Activated CD8-positive, alpha-beta memory T cell treated with anti-CD3 and anti-CD28 coated beads for 36 hours (primary cell): ENCODE results near the gene AKAP6. TPM values are rescaled to one million over a fixed set of nuclear protein-coding genes. Genes with fewer than 3 reads are reported as not detected.

ENCODE experiments used
- CTCF ChIA-PET: fragments of 350-600 bp; sonication (Branson Sonifier 250); formaldehyde crosslinking; loops from one replicate; lab custom pipeline; 2021; ENCODE audit warnings: antibody characterized with exemption; lab: Charles Lee
- POLR2A ChIA-PET: fragments of 350-600 bp; sonication (Branson Sonifier 250); formaldehyde crosslinking; loops from one replicate; lab custom pipeline; 2021; ENCODE audit warnings: antibody characterized with exemption; lab: Charles Lee
- total RNA-seq, 2 experiments: library from RNA; stranded (reverse); gene quantifications; one replicate each; pipeline ENCODE4 v1.2.3, GENCODE V29; 2021

AKAP6 gene
- total RNA-seq, 2 experiments from 2014 or later: 0.65 to 1.3 TPM

DNA sequence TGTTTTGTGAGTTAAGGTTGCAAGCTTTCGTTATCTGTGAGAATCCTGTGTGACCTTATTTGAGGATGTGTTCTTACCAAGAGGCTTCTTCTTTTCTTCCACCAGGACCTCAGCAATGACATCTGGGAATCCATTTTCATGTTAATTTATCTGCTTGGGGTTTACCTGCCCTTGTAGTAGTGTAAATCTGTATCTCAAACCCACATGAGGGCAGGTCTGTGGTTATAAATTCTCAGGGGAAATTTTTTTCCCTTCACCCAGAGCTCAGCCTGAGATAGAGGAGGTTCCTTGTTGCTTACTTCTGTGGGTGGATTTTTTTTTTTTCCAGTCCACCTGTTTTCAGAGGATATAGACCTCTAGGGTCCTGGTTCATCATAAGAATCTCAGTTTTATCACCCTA is 70.8 kb downstream of the AKAP6 start:
- CTCF ChIA-PET: no interaction called here
- POLR2A ChIA-PET: no interaction called here

DNA sequence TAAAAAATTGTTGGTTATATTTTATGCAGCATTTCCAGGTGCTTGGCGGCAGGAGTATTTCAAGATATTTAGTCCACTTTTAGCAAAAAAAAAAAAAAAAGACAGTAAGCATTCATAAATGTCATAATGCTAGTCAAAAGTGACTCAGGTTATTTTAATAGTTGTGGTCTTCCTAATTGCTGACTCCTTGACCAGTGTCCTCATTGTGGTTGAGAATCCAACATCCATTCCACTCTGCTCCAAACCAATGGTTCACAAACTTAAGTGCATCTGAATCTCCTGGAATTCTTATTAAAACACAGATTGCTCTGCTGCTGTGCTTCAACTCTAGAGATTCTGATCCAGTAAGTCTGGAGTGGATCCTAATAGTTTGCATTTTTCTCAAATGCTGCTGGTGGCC is 71.4 kb downstream of the AKAP6 start:
- ChIA-PET POLR2A (no interaction called here), CTCF (no interaction called here)

DNA sequence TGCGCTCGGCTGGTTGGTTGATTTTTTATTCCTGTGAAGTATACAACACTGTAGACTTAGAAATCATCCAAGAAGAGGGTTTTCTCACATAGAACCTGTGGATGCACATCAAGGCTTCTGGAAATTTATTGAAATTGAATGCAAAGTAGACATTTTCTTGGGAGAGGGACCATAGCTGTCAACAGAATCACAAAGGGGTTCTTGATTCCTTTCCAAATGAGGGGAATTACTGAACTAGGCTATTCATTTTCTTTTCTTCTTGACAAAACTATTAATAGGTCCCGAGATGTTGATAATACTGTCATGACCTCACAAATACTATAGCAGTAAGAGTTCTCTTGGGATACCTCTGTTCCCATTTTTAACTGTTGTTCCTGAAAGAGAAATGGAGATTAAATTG is 73.9 kb downstream of the AKAP6 start:
- POLR2A ChIA-PET: no interaction called here
- CTCF ChIA-PET: interaction anchor here (0.6 kb wide), 1 partner anchor 119 kb away, joined by 3 read pairs; no protein-coding TSS in a partner anchor

DNA sequence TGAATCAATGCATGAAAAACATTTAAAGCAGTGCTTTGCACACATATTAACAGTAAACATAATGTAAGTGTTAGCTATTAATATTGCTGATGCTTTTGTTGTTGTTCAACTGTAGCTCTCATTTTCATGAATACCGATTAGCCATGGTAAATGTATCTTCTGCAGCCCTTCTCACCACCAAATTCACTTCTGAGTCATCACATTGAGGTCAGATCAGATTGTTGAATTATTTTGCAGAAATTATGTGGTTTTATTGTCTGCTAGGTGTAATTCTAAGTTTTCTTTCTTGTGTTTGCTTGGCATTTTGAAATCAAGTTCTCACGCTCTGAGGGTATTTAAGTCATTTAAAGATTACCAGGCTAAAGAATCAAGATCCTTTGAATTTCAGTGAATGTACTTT is 74.6 kb downstream of the AKAP6 start:
- CTCF ChIA-PET: no interaction called here
- POLR2A ChIA-PET: no interaction called here

DNA sequence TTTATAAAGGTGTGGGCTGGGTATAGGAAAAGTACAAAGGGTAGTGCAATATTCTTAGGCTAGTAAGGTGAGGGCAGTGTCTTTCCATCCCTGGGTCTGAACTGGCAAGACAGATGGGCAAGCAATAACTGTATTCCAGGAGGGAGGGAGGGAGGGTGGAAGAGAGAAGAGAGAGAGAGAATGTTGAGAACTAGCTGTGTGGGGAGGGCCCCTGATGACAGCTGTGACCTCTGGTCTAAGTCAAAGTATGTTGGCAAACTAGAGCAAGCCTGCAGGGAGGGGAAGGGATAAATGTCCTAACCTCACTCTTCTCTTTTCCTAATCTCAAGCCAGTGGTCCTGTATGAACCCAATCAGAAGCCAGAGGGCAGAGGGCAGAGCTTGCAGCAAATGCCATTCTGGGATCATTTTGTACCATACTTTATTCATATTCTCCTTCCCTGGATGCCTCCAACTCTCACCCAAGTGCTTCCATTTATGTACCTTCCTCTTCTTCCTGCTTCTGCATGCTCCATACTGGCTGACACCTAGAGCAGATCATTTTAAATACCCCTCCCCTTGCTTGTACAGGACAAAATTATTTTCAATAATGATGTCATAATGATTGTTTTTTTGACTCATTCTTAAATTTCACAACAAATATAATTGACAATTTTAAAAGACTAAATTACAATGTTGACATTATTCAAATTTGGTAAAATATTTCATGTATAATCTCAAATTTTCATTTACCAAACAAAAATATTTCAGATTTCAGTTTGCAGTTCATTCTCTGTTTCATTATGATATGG is 75.9 kb downstream of the AKAP6 start:
- POLR2A ChIA-PET: no interaction called here
- CTCF ChIA-PET: no interaction called here

DNA sequence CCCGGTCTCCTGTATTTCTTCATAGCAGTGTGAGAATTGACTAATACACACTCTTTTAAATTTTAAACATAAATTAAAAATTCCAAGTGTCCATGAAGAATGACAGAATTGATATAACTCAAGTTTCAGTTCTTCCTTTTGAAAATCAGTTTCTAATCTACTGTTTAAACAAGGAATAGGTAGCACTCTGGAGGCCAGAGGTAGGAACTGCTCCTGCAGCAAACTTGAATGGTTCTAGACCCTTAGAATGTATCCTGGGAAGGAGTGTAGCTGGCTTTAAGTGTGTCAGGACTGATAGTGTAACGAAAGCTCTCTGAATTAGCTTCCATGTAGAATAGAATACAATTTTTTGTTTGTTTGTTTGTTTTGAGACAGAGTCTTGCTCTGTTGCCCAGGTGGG is 76.8 kb downstream of the AKAP6 start:
- ChIA-PET CTCF (no interaction called here), POLR2A (no interaction called here)

DNA sequence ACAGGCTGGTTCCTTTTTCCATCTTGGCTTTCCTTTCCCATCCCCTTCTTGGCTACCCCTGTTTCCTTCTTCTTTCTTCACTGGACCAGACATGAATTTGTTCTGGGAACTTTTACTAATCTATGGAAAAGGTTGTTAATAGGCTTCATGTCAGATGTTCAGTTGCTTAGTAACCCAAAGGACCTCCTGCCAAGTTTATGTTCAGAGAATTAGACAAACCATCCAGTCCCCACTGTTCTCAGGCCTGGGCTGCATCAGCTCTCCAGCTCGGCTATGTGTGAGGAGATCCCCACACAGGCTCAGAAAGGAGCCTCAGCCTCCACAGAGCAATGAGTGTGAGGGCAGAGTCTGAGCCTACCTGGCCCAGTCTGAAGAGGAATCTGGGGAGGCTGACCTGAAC is 78.0 kb downstream of the AKAP6 start:
- ChIA-PET CTCF (no interaction called here), POLR2A (no interaction called here)

DNA sequence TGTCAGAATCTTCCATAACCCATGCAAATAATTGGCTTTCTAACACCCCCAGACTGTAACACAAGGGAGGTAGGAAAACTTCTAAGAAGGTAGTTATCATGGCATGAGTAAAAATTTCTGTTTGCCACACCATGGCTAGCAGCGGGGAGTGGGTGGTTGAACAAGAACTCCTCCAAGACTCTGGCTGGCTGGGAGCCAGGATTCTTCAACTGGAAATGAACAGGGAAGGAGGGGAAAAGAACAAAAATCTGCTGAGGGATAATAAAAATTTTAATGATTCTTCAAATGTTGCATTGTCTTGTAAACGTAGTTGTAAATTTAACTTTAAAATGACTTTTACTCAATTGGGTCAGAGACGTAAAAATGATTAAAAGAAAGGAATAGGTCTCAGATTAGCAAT is 78.9 kb downstream of the AKAP6 start:
- CTCF ChIA-PET: no interaction called here
- POLR2A ChIA-PET: no interaction called here

DNA sequence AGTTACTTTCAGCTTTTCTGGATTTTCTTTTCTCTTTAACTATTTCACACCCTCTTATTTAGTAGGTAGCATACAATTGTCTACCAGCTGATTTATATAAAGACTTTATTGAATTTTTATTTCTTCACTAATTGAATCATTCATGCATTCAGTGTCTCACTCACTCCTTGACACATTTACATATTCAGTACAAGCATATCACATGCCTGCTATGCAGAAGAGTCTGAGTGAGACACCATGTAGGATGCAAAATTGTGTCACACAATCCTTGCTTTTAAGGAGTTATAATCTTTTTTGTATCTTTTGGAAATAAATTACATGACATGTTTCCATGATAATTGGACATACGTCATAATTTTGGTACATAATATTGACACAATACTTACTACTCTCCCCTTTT is 83.0 kb downstream of the AKAP6 start:
- POLR2A ChIA-PET: no interaction called here
- CTCF ChIA-PET: no interaction called here

DNA sequence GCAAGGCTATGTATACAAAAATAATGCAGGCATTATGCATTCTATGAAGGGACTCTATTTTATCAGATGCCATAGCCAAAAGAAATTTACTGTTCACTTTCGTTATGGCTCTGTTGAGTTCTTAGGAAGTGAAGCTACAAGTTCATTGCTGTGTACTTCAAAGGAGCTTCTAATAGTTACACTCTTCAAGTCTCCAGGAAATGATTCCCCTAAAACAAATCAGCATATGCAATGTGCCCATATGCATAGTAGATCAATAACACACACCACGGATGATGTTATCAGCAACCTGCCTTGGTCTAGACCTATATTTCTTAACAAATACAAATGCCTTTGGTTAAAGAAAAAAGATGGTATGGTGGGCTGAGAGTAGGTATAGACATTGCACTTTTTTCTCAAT is 83.4 kb downstream of the AKAP6 start:
- POLR2A ChIA-PET: no interaction called here

DNA sequence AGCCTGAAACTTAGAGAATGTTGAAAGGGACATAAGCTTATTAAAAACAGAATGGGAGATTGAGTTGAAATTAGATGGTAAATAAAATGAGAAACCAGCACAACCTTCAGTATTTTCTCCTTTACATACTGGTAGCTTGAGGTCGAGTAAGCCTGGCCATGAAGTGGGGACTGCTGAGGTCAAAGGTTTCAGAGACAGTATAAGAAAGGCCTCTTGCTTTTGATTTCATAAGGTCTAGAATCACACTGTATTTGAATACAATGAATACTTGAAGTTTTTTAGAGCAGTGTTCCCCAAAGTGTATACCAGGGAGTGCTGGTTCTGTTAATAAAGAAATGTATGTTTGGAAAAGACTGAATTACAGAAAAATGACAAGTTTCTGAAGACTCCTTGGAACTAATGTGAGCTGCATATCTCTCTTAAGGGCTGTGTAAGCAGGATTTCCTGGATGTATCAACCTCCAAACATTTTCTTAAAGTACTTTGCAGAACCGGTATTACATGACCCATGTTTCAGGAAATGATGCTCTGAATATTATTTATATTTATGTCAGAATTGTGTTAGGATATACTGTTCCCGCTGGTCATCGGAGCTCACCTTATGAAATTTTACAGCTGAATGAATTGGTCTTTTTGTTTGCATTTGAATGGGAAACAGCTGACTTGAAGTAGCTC is 85.0 kb downstream of the AKAP6 start:
- CTCF ChIA-PET: no interaction called here
- POLR2A ChIA-PET: no interaction called here

More for the DNA sequence above, 83.4 kb downstream of the AKAP6 start:
- CTCF ChIA-PET: no interaction called here

DNA sequence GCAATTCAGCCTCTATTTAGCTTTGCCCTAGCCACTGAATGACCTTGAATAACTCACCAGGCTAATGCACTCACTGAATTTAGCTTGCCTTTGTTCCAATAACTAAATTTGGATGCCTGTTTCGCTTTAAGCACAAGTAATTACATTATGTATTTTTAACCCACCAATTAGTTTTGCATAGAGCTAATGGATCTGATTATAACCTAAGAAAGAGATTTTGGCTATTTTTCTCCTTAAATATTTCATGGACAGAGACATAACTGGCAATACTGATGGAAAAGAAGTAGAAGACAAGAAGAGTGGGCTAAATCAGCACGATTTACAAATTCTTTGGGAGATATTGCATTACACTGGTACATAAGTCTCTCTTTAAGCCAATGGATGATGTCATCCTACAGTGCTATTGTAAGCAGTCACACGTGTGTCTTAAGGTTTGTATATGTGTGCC is 85.7 kb downstream of the AKAP6 start:
- POLR2A ChIA-PET: no interaction called here

DNA sequence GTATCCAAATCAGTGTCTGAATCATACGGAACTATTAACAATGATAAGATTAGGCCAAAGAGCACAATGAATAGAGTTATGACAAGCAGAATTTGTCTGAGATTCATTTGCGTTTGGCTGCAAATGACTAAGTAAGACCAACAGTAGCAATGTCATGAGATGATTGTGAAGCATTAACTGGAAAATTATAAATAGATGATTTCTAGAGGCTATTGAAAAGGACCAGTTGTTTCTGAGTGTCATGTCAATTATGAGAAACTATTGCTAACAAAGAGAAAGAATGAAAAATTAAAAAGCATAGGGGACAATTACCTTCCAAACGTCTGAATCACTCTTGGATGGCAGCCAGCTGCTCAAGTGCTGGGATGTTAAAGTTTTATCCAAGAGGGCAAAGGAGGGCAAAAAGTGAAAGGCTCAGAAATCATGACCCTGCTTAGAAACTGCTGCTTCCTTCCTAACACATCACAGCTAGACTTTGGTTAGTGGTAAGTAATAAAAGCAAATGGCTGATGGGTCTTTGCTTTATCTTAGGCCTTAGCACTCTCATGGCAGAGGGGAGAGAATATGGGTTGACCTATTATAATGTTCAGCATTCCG is 89.0 kb downstream of the AKAP6 start:
- CTCF ChIA-PET: no interaction called here
- POLR2A ChIA-PET: no interaction called here

More for the DNA sequence above, 85.7 kb downstream of the AKAP6 start:
- CTCF ChIA-PET: no interaction called here

DNA sequence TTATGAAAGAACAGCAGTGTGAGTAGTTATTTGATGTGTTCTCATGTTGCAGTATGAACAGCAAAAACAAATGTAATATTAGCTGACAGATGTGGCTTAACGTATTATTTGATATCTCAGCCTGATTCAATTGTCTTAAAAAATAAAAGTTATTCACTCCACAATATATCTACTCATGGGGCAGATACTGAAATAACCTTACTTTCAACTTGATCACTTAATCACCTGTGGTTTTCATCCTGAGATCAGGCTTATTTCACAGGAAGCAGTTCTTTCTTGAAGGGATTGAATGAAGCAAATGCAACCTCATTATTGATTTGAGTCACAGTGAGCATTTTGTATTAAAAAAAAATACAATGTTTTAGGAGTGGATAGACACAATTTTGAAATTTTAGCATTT is 90.3 kb downstream of the AKAP6 start:
- CTCF ChIA-PET: no interaction called here
- POLR2A ChIA-PET: no interaction called here

DNA sequence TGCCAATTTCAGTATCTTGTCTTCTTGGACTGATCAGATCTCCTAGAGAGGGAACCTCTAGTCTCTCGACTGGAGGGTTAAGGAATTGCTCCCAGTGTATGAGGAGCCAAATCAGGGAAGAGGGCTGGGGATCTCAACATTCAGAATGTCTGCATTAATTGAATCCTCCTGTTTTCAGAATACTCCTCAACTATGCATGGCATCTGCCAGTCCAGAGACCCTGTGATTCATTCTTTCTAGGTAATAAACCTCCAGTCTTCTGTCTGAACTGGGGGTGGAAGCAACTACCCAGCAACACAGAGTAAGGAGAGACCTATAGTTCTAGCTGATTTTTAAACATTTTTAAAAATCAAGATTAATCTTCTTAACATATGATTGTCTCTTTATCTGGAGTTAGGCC is 92.7 kb downstream of the AKAP6 start:
- CTCF ChIA-PET: no interaction called here

DNA sequence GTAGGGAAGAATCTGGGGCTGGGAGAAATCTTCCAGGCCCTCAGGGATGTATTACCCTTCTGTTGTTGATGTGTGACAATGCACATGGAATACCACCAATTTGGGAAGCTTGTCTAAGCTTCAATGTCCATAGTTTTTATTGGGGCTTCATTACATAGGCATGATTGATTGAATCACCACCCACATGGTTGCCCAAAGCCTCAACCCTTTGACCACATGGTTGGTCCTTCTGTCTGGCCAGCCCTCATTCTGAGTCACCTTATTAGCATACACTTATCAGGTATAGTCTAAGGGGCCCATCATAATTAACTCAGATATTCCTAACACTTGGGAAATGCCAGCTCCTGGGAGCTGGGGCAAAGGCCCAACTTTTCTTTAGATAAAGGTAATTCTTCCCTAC is 93.3 kb downstream of the AKAP6 start:
- POLR2A ChIA-PET: no interaction called here

More for the DNA sequence above, 92.7 kb downstream of the AKAP6 start:
- POLR2A ChIA-PET: no interaction called here

DNA sequence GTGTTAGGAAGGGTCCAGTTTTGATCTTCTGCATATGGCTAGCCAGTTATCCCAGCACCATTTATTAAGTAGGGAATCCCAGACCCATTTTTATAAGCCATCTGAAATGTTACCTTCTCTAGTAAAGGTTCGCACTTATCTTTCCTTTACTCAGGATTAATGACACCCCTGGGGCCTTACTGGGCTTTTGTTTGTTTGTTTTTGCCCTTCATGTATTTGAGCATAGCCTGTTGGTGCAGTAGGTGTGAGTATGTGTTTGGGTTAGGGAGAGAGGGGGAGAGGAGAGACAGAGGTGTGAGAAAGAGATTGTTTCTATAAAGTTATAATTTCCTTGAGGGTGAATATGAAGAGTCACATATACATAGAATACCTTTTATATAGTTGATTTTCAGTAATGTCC is 96.9 kb downstream of the AKAP6 start:
- POLR2A ChIA-PET: no interaction called here
- CTCF ChIA-PET: no interaction called here

More for the DNA sequence above, 93.3 kb downstream of the AKAP6 start:
- CTCF ChIA-PET: no interaction called here

DNA sequence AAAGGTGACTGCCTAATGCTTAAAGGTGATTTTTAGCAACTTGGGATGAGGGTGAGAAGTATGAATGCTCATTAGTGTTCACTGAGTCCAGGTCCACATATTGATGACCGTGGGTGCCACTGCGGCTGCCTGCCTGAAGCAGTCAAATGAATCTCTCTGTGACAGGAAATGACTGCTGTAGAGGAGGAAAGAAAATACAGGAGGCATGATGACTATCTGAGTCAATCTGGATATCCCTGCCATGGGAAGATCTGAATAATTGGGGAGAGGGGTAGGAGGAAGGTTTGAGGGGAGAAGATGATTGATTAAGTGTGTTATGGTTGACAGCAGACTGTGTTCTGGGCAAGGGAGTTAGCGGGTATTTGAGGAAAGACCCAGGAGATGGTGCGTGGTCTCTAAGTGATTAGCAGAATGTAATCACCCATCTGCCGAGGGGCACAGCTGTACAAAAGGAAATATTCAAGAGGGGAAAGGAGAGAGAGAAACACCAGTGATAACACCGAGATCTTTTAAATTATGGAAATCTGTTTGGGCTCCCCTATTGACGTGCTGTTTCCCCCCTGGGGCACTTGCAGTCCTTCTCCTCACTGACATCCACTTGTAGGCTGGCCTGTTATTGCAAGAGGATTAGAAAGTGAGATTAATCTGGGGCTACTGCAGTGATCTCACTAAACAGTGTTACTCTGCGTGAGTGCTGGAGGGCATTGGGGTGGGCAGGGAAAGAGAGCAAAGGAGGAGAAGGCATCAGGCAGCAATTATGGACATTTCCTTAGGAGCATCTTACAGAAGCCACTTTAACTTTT is 97.7 kb downstream of the AKAP6 start:
- ChIA-PET POLR2A (no interaction called here), CTCF (no interaction called here)

DNA sequence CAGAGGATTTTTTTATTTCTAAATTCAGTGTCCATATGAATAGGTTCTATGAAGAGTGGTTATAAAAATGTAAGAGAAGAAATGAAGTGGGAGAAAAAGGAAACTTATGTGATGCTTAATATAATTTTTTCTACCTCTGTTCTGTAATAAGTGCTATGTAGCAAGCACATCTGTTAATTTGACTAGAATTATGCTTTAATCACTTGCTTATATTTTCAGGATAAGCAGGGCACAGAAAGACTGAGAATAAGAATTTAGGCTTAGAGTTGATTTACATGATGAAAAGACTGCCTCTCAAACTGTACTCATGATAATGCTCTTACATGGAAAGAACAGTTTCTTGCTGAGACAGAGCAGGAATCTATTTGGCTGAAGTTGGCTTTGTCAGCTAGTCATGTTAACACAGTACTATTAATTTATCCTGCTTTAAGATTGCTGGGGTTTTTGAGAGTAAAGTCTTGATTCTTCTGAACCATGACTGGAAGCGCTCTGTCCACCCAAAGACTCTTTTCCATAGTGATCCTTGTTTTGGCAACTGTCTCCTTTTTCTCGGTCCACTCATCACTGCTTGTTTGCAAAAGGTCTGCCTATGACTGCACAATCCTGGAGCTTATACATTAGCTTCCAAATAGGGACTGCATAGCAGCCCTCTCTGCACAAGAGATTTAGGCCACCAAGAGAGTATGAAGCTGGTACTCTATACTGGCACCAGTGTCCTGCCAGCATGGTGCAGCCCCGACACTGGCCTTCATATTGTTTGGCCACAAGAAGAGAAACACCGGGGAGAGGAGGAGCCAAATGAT is 98.8 kb downstream of the AKAP6 start:
- POLR2A ChIA-PET: no interaction called here
- CTCF ChIA-PET: no interaction called here
